Hematopoietic multipotent progenitor cell treated with erythropoietin and hydrocortisone succinate and interleukin-3 and kit ligand, for 6 days (in vitro differentiated cells): ENCODE results near the gene FOXP1.
A peak's percentile ranks its signal among the peaks of the same experiment; 100 is the strongest.

ENCODE experiments used
- DNase-seq: peaks from one replicate; pipeline ENCODE4 v3.0.0-alpha.2; 2015

Gene FOXP1

GRCh38 chr3:71251156-71251775, 332.3 kb downstream of the FOXP1 start:
- no peak for DNase-seq

- no peak for DNase-seq
Observed at GRCh38 chr3:71250026-71250425, 333.5 kb downstream of the FOXP1 start.

GRCh38 chr3:71247958-71248335, 335.6 kb downstream of the FOXP1 start:
- no peak for DNase-seq

- peak; percentile 57 for DNase-seq
Observed at GRCh38 chr3:71247221-71247957, 336.1 kb downstream of the FOXP1 start.

- DNase-seq = peak; percentile 74
Observed at GRCh38 chr3:71245971-71246880, 337.3 kb downstream of the FOXP1 start.

GRCh38 chr3:71244826-71245488, 338.6 kb downstream of the FOXP1 start:
- DNase-seq = no peak

GRCh38 chr3:71244153-71244825, 339.2 kb downstream of the FOXP1 start:
- no peak for DNase-seq

- no peak for DNase-seq
Observed at GRCh38 chr3:71243229-71243628, 340.3 kb downstream of the FOXP1 start.

GRCh38 chr3:71241981-71242560, 341.5 kb downstream of the FOXP1 start:
- DNase-seq = no peak

- no peak for DNase-seq
Observed at GRCh38 chr3:71241246-71241901, 342.2 kb downstream of the FOXP1 start.

- no peak for DNase-seq
Observed at GRCh38 chr3:71240034-71240433, 343.5 kb downstream of the FOXP1 start.

- no peak for DNase-seq
Observed at GRCh38 chr3:71238355-71238757, 345.2 kb downstream of the FOXP1 start.

GRCh38 chr3:71237672-71238071, 345.9 kb downstream of the FOXP1 start:
- no peak for DNase-seq

GRCh38 chr3:71235846-71236245, 347.7 kb downstream of the FOXP1 start:
- DNase-seq = no peak

GRCh38 chr3:71232895-71233294, 350.6 kb downstream of the FOXP1 start:
- DNase-seq = no peak

GRCh38 chr3:71232175-71232679, 351.3 kb downstream of the FOXP1 start:
- DNase-seq = no peak

- DNase-seq = peak; percentile 67
Observed at GRCh38 chr3:71231680-71232079, 351.8 kb downstream of the FOXP1 start.

- DNase-seq = peak; percentile 58
Observed at GRCh38 chr3:71229905-71230657, 353.4 kb downstream of the FOXP1 start.

GRCh38 chr3:71228156-71228866, 355.2 kb downstream of the FOXP1 start:
- DNase-seq = no peak

GRCh38 chr3:71227270-71227661, 356.3 kb downstream of the FOXP1 start:
- DNase-seq = peak; percentile 71
